ENCODE results near the gene CASQ2. TPM values are rescaled to one million over a fixed set of nuclear protein-coding genes. Genes with fewer than 3 reads are reported as not detected.
"Not testable (repeated sequence)": the region's sequence is repeated elsewhere in the genome, so short reads cannot be mapped to it uniquely, and the experiment has no call there.

The CASQ2 gene
- total RNA-seq, 1 donor from 2014 or later, result 67.2 TPM

DNA sequence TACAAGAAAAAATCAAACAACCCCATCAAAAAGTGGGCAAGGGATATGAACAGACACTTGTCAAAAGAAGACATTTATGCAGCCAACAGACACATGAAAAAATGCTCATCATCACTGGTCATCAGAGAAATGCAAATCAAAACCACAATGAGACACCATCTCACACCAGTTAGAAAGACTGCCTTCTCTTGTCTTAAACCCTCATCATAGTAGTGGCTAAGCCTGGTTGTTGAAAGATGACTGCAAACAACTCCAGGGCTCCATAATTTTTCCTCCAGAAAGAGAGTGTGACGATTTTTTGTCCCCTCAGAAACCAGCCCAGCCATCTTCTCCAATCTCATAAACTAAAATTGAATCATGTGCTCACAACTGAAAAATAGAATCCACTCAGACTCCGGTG, 12.1 kb upstream of the CASQ2 start:
- not testable (repeated sequence) for DNase-seq

DNA sequence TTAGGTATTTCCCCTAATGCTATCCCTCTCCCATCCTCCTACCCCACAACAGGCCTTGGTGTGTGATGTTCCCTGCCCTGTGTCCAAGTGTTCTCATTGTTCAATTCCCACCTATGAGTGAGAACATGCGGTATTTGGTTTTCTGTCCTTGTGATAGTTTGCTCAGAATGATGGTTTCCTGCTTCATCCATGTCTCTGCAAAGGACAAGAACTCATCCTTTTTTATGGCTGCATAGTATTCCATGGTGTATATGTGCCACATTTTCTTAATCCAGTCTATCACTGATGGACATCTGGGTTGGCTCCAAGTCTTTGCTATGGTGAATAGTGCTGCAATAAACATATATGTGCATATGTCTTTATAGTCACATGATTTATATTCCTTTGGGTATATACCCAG, 10.6 kb upstream of the CASQ2 start:
- DNase-seq, result not testable (repeated sequence)

DNA sequence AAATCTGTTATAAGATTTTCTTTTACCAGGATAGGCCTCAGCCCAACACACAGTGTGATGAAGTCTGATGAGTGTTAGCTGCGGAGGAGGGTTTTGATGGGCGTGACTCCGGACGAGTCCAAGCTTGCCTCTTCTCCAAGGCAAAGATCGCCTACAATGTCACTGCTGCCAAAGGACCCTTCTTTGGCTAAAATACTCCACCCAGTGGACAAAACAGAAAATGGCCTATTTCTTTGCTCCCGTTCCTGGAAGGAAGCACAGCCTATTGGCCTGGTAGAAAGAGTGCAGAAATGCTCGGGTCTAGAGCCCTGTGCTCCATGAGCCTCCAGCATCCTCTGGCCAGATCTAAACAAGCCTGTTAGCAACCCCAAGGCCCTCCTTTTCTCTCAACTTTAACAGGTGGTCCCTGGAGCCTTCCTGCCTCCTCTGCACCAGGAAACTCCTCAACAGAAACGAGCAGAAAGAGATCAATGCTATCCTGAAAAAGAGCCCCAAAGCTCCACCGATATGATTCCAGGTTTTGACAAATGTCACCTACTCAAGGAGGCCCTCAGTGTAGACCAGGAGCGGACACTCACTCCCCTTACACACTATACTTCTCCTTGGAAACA, 3.4 kb upstream of the CASQ2 start:
- peak; percentile 78 for DNase-seq

DNA sequence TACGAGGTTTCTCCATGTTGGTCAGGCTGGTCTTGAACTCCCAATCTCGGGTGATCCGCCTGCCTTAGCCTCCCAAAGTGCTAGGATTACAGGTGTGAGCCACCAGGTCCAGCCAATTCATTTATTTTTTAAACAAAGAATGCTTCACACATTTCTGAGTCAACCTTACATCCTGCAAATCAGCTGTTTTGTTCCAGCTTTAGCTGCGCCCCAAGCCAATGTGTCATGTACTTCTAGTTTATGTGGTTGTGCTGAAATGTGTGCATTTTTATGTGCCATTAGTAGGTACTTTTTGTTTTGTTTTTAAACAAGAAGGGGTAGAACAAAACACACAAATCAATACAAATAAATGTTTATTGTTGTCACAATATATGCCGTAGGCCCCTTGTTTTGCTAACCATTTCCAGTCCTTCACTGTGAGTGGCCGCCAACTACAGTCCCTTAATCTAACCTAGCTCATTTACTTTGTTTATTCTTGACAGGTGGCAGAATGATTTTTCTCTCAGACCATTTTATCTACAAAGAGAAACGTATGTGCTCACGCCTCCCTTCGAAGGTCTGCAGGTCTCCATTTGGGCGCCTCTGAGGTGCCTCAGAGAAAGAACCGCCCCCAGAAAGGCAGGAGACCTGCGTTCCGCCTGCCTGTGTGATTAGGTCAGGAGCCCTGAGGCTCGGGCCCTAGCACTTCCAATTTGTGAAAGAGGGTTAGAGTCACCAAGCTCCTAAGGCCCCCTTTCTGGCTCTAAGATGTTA, 2.8 kb upstream of the CASQ2 start:
- DNase-seq, result no peak

DNA sequence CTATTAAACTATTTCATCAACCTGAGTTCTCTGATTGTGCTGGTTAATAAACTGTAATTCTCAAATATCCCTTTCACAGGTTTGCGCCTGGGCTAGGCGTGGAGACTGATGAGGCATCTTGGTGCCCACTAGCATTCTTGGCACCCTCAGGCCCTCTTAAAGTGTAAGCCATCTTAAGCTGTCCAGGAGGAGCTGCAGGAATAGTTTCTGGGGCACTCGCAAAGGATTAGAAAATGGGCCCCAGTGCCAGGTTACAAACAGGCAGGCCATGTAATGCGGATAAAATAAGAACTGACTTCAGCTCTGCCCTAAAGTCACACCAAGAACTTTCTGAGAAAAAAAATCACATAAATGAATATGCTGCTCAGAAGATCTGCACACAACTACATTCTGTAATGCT, 1.1 kb downstream of the CASQ2 start:
- DNase-seq, result no peak

DNA sequence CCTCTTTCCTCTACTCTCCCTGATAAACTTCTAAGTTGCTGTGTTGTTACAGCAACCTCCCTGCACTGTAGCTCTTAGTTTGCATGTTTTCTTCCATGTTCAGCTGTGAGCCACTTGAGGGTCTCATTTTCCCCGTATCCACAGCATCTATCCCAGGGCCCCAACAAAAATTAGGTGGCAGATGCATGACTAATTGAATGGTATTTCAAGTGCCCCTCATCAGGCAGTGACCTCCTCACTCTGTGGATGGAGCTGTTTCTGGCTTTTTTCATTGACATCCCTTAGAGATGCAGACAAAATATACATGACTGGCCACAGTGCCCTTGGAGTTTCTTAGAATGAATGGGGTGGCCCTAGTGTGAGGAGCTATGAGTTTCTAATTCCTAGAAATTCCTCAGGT, 3.4 kb downstream of the CASQ2 start:
- no peak for DNase-seq

DNA sequence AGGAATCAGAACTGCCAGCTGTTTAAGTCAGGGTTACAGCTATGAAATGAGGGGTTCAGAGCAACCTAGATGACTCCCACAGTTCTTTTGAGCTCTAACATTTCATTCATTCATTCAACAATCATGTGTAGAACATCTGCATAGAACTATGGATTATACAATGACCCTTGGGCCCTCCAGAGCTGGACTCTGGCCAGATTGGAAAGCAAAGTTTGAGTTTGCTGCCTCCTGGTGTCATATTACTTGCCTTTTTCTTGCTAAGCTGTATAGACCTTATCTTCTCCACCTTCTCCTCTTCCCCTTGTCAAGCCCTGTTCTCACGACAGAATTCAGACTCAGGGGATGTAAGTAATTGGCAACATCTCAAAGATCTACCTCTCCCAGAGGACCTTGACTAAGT, 4.0 kb downstream of the CASQ2 start:
- peak; percentile 3 for DNase-seq

DNA sequence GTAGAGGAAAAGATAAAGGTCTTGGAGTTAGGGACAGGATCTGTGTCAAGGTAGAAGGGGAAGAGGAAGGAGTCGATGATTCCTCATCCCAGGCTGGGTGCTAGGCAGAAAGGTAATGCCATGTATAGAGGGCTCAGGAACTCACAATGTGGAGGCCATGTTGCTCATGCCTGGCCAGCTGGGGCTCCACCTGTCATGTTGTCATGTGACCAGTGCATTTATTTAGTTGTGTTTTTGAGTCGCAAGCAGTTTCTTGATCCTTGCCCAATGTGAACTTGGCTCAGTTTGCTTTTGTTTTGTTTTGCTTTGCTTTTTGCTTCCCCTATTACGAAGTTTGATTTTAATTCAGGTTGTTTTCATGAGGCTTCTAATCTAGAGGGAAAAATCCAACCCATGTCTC, 5.7 kb downstream of the CASQ2 start:
- DNase-seq, result no peak

DNA sequence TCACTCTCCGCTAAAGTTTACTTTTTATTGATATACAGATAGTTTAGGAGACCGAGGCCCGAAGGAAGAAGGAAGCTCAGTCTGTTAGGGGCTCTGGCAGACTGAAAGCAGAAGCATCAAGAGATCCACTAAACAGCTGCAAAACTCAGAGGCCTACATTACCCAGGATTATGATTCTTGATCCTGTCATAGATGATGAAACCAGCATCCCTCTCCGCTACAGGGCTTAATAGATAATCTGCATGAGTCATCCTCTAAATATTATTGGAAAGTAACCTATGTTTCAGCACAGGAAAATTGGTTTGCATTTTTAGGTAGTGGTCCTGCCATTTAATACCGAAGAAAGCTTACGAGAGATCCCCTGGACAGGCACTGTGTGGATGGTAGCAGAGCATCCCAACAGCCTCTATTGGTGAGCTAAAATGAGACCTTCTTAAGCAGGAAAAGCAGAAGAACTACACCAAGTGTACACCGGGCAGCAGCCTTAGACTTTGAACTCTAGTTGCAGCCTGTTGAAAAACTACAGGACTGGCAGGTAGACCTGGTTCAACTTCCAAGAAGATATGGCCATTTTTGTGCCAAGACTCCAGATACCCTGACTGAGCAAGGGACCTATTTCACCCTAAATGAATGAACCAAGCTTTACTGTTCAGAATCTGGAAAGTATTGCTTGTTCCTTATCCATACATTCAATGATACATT, 6.8 kb downstream of the CASQ2 start:
- no peak for DNase-seq

DNA sequence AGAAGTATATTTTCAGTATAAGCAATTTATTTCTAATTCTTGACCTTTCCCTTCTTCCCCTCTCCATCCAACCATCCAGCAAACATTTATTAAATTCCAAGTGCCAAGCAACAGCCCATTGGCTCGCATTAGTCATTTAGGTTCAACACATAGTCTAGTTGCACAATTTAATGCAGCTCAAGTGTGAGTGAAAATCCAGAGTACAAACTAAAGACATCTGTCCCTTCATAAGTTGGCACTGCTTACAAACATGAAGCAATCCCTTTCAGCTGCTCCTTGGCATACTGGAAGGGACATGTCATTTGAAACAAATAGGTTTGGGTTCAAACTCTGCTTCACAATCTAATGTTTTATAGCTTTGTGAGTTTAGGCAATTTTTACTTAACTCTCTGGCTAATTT, 10.7 kb downstream of the CASQ2 start:
- DNase-seq, result peak; percentile 16

DNA sequence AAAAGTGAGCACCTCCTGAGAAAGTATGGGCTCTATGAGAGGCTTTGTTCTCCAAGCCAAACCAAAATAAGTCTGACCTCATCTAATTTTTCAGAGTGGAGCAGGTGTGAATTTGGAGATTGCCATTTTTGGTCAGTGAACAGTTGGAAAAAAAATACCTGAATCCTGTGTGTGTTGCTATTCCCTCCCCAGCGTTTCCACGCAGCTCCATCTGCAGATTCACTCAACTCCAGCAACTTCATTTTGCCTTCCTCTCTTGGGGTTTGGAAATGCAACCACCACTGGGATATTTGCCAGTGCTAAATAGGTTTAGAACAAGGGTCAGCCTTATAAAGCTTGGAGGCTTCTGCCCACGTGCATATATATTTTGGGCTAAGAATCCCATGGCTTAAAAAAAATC, 11.2 kb downstream of the CASQ2 start:
- DNase-seq, result no peak

DNA sequence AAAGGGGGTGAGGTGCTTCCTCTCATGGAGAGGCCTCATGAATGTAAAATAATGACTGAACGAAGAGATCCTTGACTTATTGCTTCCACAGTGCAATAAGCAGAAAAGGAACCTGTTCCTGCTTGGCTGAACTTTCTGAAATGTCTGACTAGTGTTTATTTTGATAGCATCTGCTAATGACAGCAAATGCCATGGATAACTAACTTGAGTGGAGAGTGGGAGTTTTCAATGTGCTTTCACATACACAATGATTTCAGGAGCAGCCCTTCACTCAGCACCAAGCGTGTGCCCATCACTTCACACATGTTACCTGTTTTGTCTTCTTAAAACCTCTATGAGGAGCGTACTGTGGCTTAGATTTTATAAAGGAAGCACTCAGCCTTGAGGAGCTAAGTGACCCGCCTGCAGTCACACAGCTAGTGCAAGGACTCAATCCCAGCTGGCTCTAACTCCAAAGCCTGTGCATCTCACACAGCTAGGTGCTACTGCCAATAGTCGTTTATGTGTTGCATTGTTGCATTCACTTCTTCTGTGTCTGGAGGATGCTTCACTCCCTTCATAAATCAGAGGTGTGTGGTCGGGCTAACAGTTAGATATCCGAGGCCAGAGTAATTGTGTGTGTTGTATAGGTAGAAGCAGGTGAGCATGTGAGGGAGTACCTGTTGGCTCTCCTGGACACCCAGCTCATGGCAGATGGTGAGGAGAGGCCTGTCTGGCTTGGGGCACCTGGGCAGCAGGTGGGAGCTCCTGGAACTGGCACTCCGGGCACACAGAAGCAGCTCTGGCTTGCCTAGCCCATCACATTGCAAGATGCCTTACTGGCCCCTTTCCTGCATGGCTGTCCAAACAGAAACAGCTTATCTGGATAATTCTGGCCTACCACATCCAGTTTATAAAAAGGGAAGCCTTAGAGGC, 12.8 kb downstream of the CASQ2 start:
- DNase-seq, result no peak

DNA sequence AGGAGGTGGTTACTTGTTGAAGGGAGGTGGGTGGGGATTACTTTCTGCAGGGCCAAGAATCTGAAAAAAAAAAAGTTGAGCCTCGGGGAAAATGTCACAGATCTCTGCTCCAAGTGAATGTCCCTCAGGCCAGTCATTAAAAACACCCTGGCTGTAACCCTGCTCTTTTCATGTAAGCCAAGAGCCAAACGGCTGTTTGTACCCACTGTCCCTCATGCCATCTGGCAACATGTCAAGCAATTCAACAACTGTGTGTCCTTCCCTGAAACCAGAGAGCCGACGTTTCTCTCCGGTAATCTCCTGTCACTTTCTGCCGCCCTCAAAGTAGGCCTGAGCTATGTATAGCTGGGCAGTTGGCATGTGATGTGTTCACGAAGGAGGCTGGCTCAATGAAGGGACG, 14.7 kb downstream of the CASQ2 start:
- no peak for DNase-seq

DNA sequence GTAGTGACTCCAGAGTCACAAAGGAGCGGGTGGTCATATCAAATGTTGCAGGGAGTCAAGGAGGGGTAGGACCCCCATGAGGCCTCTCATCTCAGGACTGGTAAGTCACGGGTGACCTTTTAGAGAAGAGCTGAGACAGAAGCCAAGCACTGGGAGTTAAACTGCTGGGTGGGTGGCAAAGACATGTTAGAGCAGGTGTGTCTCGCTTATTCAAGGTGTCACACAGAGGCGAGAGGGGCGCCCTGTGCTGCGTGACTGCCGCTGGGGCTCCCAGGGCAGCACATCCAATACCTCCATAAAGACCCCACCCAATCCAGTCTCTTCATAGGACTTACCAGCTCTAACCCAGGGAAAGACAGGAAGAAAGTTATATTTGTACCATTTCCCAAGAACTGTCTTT, 15.2 kb downstream of the CASQ2 start:
- no peak for DNase-seq

DNA sequence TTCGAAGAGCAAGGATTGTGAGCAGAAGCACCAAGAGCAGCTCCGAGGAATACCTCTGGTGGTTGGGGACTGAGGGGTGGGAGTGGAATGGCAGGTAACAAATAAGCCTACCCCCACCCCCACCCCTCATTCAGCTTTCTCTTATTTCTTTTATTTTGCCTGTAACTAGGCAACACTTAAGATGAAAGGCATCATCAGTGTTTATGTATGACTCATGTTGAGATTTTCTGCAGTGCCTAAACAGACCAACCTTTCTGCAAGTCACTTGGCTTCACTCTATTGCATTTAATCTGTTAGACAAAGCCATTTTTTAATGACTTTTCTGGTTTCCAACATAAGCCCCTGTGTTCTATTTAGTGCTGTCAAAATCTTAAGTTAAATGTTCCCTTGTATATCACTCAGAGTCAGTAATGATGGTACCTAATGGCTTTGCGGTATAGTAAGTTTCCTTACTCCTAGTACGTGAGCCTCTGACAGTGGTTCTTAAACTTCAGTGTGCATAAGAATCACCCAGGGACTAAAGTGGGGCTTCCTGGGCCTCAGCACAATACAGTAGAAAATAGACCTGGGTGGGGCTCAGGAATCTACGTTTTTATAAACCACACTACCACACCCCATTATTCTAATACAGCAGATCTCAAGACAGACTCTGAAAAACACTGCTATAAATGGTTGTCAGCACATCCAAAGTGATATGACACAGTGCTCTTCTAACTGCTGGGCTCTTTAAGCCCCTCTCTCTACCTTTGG, 19.9 kb downstream of the CASQ2 start:
- DNase-seq, result no peak

DNA sequence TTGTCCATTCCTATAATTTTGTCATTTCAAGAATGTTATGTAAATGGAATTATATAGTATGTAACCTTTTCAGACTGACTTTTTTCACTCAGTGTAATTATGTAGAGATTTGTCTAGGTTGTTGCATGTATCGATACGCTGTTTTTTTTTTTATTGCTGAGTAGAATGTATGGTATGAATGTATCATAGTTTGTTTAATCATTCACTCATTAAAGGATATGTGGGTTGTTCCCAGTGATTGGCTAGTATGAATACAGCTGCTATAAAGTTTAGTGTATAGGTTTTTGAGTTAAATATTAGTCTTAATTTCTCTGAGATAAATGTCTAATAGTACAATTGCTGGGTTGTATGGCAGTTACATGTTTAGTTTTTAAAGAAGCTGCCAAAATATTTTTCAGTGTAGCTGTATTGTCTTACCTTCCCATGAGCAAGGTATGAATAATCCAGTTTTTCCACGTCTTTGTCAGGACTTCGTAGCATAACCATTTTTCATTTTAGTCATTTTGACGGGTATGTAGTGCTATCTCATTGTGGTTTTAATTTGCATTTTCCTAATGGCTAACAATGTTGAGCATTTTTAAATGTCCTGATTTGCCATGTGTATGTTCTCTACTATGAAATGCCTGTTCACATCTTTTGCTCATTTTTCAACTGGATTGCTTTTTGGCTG, 22.4 kb downstream of the CASQ2 start:
- no peak for DNase-seq

DNA sequence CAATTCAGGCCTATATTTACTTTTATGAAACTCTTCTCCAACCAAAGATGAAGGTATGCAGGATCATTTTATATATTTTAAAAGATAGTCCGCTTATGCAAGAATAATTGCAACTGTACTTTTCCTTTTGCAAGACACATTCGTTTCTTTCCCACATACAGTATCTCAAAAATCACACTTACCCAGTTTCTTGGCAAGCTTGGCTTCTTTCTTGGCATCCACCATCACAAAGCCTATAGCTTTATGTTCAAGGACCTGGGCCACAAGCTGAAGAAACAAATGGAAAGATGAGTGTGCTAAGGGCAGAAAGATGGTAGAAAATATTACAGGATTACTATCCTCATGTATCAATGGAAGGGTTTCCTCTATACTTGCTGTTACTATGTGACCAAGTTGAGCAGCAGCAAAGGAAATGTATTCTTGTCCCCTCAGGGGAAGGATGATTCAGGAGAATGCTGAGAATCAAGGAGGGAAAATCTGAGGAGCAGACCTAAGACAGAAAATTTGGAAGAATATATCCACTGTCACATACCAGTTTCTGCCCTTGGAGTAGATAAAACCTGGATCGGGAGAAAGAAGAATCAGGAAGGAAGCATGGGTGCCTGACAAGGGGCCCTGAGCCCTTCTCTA, 23.8 kb downstream of the CASQ2 start:
- DNase-seq, result no peak

DNA sequence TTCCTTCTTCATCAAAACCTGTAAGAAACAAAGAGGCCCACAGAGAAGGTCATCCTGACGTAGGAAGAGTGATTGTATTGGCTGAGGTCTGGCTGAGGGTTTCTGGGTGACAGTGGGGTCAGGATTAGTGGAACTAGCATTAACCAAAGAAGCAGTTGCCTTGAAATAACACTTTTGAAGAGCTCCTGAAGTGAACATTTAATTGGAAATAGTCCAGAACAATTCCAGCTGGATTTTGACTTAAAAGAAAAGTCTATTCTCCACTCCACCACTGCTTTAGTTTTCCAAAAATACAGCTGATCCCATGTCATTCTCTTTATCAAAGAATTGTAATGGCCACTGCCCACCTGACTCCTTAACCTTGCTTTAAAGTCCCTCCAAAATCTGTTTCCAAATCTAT, 27.7 kb downstream of the CASQ2 start:
- DNase-seq, result no peak

DNA sequence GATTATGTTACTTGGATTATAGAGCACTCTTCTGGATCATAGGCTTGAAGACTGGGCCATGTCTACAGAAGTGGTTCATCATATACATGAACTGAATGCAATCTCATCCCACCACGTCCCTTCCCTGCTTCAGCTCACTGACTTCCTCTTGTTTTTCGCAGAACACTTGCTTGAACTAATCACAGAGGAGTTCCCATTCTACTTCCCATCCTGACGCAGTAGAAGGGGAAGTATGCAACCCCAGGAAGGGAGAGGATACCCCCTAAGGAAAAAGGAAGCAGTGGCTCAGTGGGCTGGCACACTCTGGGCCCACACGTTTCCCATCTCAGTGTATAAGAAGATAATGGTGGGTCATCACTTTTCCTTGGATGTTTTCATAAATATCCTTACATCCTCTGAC, 36.2 kb downstream of the CASQ2 start:
- no peak for DNase-seq

DNA sequence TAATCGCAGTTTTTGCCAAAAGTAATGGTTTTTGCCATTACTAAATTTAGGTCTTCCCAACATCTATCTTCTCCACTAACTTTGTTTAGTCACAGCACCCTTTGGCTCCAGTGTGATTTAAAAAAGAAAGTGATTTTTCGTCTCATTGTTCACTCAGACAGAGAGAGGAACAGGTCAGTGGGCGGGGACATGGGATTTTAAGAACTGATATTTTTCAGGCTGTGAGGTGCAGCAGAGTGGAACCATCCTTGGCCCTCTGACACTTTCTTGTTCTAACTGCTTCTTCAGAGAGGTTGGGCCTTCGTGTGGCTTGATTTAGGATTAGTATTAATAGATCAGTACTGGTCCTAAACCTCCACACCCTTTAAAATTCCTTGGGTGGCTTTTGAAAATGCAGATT, 38.8 kb downstream of the CASQ2 start:
- DNase-seq, result no peak

DNA sequence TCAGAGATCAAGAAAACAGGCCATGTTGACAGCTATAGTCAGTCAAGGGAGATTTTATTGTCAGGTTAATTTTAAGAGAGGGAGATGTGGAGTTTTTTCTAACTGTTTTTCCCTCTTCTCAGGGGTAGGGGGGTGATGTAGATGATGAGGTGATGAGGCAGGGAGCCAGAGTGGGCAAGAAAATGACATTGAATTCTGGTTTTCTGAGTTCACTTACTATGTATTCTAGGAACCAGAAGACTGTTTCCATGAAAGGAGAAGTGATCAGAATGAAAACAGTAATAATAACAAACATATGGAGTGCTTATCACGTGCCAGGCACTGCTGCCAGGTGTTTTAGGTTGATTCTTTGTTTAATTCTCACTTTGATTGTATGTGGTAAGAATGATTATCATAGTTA, 40.2 kb downstream of the CASQ2 start:
- DNase-seq, result no peak
